HepG2 (cell line): ENCODE results near the gene FBXO11. TPM values are rescaled to one million over a fixed set of nuclear protein-coding genes. Genes with fewer than 3 reads are reported as not detected.

Source experiments
- ATAC-seq: fragments of 200-7000 bp; cut with Tn5 transposase; 3 replicates; pipeline ENCODE4 v1.9.1; 2020; ENCODE audit warnings: mild to moderate bottlenecking, moderate library complexity
- BruUV-seq: library from RNA; stranded (reverse); fragments of 400-500 nt; replicated peaks from 2 replicates; lab custom pipeline; 2021; lab: Mats Ljungman, UMichigan
- CTCF ChIA-PET: fragments of 300-600 bp; formaldehyde crosslinking; extraction: SDS; loops from one replicate; lab custom pipeline; 2021; ENCODE audit warnings: low total read pairs, inconsistent platforms, low intra/inter-chr PET ratio; lab: Yijun Ruan, JAX
- POLR2A ChIA-PET: fragments of 350-600 bp; sonication (Branson Sonifier 250); formaldehyde crosslinking; loops from one replicate; lab custom pipeline; 2020; ENCODE audit warnings: antibody characterized with exemption, inconsistent platforms; lab: Yijun Ruan, JAX
- DNase-seq: peaks from one replicate; pipeline ENCODE4 v3.0.0-alpha.2; 2015; ENCODE audit warnings: low spot score
- FAIRE-seq: peaks from 3 replicates; lab custom pipeline; 2011; peaks lifted over from hg19 to GRCh38; lab: Jason Lieb, UNC
- H2AFZ ChIP-seq: one replicate; pipeline ENCODE4 v1.6.1; 2011; ENCODE audit warnings: low read length, inconsistent platforms
- H3K27ac ChIP-seq: fragments of 300-600 bp; 3 replicates; pipeline ENCODE4 v1.8.0; 2011; ENCODE audit warnings: mixed run types, mild to moderate bottlenecking, mixed read lengths, low read length, inconsistent platforms; ENCODE audit not compliant: insufficient read depth; ENCODE audit errors: extremely low read length
- H3K27me3 ChIP-seq, 2 experiments: fragments of 200-600 bp in 1 of 2; 2 replicates in 1 of 2; 3 replicates in 1 of 2; pipeline versions ENCODE4 v1.6.0 to v1.8.0; 2011; ENCODE audit warnings: low read length in 2 of 2, mild to moderate bottlenecking in 2 of 2, moderate library complexity in 2 of 2, inconsistent platforms in 1 of 2; ENCODE audit not compliant: insufficient read depth in 2 of 2, control insufficient read depth in 1 of 2
- H3K36me3 ChIP-seq, 2 experiments: fragments of 200-600 bp in 1 of 2; replicated peaks in 1 of 2; 2 replicates in 1 of 2; 3 replicates in 1 of 2; pipeline versions ENCODE4 v1.5.1 to v1.8.0; 2011; ENCODE audit warnings: low read length in 2 of 2, inconsistent platforms in 1 of 2; ENCODE audit not compliant: insufficient read depth in 2 of 2, control insufficient read depth in 1 of 2
- H3K4me1 ChIP-seq: 2 replicates; pipeline ENCODE4 v1.5.1; 2012; ENCODE audit warnings: low read length, inconsistent platforms; ENCODE audit not compliant: insufficient read depth
- H3K4me2 ChIP-seq: 2 replicates; pipeline ENCODE4 v1.6.0; 2011; ENCODE audit warnings: low read depth, low read length, inconsistent platforms
- H3K4me3 ChIP-seq, 3 experiments: fragments of 200-600 bp in 1 of 3; sonication (generic), shearing (Covaris generic) in 1 of 3; replicated peaks in 1 of 3; 2 replicates each; pipeline ENCODE4 v1.5.1; 2011 to 2016; ENCODE audit warnings: low read length in 3 of 3, inconsistent platforms in 2 of 3, low read depth in 2 of 3, mild to moderate bottlenecking in 2 of 3, control low read depth in 1 of 3, mixed read lengths in 1 of 3; ENCODE audit not compliant: insufficient read depth in 1 of 3
- H3K79me2 ChIP-seq: one replicate; pipeline ENCODE4 v1.6.1; 2011; ENCODE audit warnings: low read length, inconsistent platforms; ENCODE audit not compliant: insufficient read depth
- H3K9ac ChIP-seq: 2 replicates; pipeline ENCODE4 v1.6.0; 2011; ENCODE audit warnings: mild to moderate bottlenecking, low read depth, low read length, inconsistent platforms; ENCODE audit not compliant: insufficient read depth
- H3K9me3 ChIP-seq: 2 replicates; pipeline ENCODE4 v1.5.1; 2012; ENCODE audit warnings: mild to moderate bottlenecking, low read length
- H4K20me1 ChIP-seq: 2 replicates; pipeline ENCODE4 v1.6.0; 2011; ENCODE audit warnings: inconsistent platforms, mild to moderate bottlenecking, low read length, moderate library complexity; ENCODE audit not compliant: insufficient read depth
- AGO2 ChIP-seq: fragments of 200-400 bp; formaldehyde crosslinking; optimal IDR thresholded peaks from 2 replicates; pipeline ENCODE3; 2017; ENCODE audit warnings: mild to moderate bottlenecking, low read depth, low read length, moderate library complexity
- ATF6 ChIP-seq: sonication (generic); formaldehyde crosslinking; conservative IDR thresholded peaks from 2 replicates; pipeline ENCODE4 v1.4.0; 2020; ENCODE audit warnings: missing genetic modification reagents
- CBX1 ChIP-seq: IDR thresholded peaks from one replicate; pipeline ENCODE4 v1.6.1; 2016; ENCODE audit warnings: antibody characterized with exemption, low read depth
- E2F2 ChIP-seq: sonication (generic); formaldehyde crosslinking; IDR thresholded peaks from 2 replicates; pipeline ENCODE4 v1.4.0; 2020; ENCODE audit warnings: missing genetic modification reagents, borderline replicate concordance
- FOXJ3 ChIP-seq: sonication (generic); formaldehyde crosslinking; IDR thresholded peaks from 2 replicates; pipeline ENCODE4 v1.4.0; 2020; ENCODE audit warnings: missing genetic modification reagents, mild to moderate bottlenecking, borderline replicate concordance
- HDAC2 ChIP-seq: sonication (generic); formaldehyde crosslinking; IDR thresholded peaks from 2 replicates; pipeline ENCODE4 v1.4.0; 2020; ENCODE audit warnings: missing genetic modification reagents
- IKZF1 ChIP-seq: fragments of 450-650 bp; IDR thresholded peaks from 2 replicates; pipeline ENCODE4 v1.7.1; 2016
- PHF8 ChIP-seq: sonication (generic); formaldehyde crosslinking; IDR thresholded peaks from 2 replicates; pipeline ENCODE4 v1.5.0; 2020; ENCODE audit warnings: missing genetic modification reagents
- PRPF4 ChIP-seq: fragments of 200-400 bp; formaldehyde crosslinking; IDR thresholded peaks from 2 replicates; pipeline ENCODE4 v1.6.1; 2016; ENCODE audit warnings: low read length, low read depth; ENCODE audit not compliant: poor library complexity, severe bottlenecking
- RBM22 ChIP-seq: fragments of 200-400 bp; formaldehyde crosslinking; optimal IDR thresholded peaks from 2 replicates; pipeline ENCODE3; 2017; ENCODE audit warnings: mild to moderate bottlenecking, low read length, moderate library complexity
- SP140L ChIP-seq: sonication (generic); formaldehyde crosslinking; IDR thresholded peaks from 2 replicates; pipeline ENCODE4 v1.4.0; 2020; ENCODE audit warnings: missing genetic modification reagents, borderline replicate concordance
- TBX3 ChIP-seq: fragments of 450-650 bp; IDR thresholded peaks from 2 replicates; pipeline ENCODE4 v1.6.1; 2017; ENCODE audit warnings: antibody characterized with exemption, mild to moderate bottlenecking, inconsistent platforms, borderline replicate concordance
- ZBTB25 ChIP-seq: IDR thresholded peaks from 2 replicates; pipeline ENCODE4 v1.6.1; 2018; ENCODE audit warnings: missing genetic modification reagents
- ZMYM4 ChIP-seq: sonication (generic); formaldehyde crosslinking; IDR thresholded peaks from 2 replicates; pipeline ENCODE4 v1.8.1; 2023; ENCODE audit warnings: mild to moderate bottlenecking, missing genetic modification reagents
- ZNF572 ChIP-seq: sonication (generic); formaldehyde crosslinking; IDR thresholded peaks from 2 replicates; pipeline ENCODE4 v1.5.1; 2020; ENCODE audit warnings: mild to moderate bottlenecking, missing genetic modification reagents
- WGBS: methylation state at CpG from one replicate; pipeline ENCODE4 v1.1.6; 2017; ENCODE audit warnings: low lambda C conversion rate; 5-methylcytosine and 5-hydroxymethylcytosine counted together
- in situ Hi-C: cut with HindIII; loops from 2 replicates; pipeline ENCODE4 v1.10.0; 2017; ENCODE audit warnings: low pct_unique_long_range_greater_than_20kb; ENCODE audit not compliant: extremely low pct_ligation_motif_present
- intact Hi-C: fragments of 100-400 bp; cut with micrococcal nuclease; formaldehyde crosslinking; loops from one replicate; pipeline ENCODE4 v1.10.0; 2022; ENCODE audit not compliant: unreplicated experiment
- polyA plus RNA-seq, 8 experiments: library from polyadenylated mRNA; depleted of rRNA in 3 of 8; stranded (reverse) in 7 of 8; unstranded in 1 of 8; fragments of >200 nt; fragmentation: Illumina TruSeq in 4 of 8; extraction: Trizol in 4 of 8; gene quantifications; 2 replicates each; pipeline versions ENCODE4 v1.2.1 to v1.2.3, GENCODE V29; 2011 to 2016; ENCODE audit warnings: low read depth in 4 of 8, missing spikeins in 1 of 8, mixed read lengths in 1 of 8; ENCODE audit not compliant: insufficient read depth in 1 of 8
- total RNA-seq, 5 experiments: library from RNA; depleted of rRNA; stranded (reverse); fragments of >200 nt; fragmentation: Illumina TruSeq; extraction: Trizol; gene quantifications; 2 replicates each; pipeline ENCODE4 v1.2.3, GENCODE V29; 2016; ENCODE audit warnings: low read depth in 1 of 5

The FBXO11 gene
- total and polyA plus RNA-seq, 2 of the 13 experiments (the other 11 are each of a cell fraction or from before 2014, with no cell fraction given), result 27.9 to 47.6 TPM

- TF ChIP-seq ATF6 (CRISPR knock-in tag) (no peak), SP140L (CRISPR knock-in tag) (no peak), FOXJ3 (CRISPR knock-in tag) (no peak), HDAC2 (CRISPR knock-in tag) (no peak), ZNF572 (no peak), CBX1 (no peak)
These were observed 97.7 kb downstream of the FBXO11 start (continued) for GRCh38 chr2:47808614-47809013.

GRCh38 chr2:47805850-47806249, 100.4 kb downstream of the FBXO11 start:
- no peak for TF ChIP-seq ZBTB25 (CRISPR knock-in tag)
- peak; percentile 52 for TF ChIP-seq RBM22
- no peak for TF ChIP-seq TBX3
- TF ChIP-seq AGO2, result peak; percentile 30
- no peak for TF ChIP-seq PRPF4
- TF ChIP-seq IKZF1, result no peak
- no peak for TF ChIP-seq ZMYM4 (CRISPR knock-in tag)
- TF ChIP-seq E2F2 (CRISPR knock-in tag), result no peak
- no peak for TF ChIP-seq PHF8 (CRISPR knock-in tag)
- no peak overlapping the region for H3K9ac ChIP-seq
- 97% methylated on average over 6 of the region's 6 CpGs for WGBS
- no peaks in the 10 kb centered on the region for H3K79me2 ChIP-seq
- H3K27ac ChIP-seq, result no peak overlapping the region
- H3K4me3 ChIP-seq, result no peak overlapping the region
- CTCF ChIA-PET, result no interaction called here
- H3K9me3 ChIP-seq, result peaks cover 7% of the 10 kb centered on the region; the same call in 1 of the 2 replicates
- no peak overlapping the region for H3K4me2 ChIP-seq
- H3K27me3 ChIP-seq, result no peaks in the 10 kb centered on the region
- in situ Hi-C loops (no loop called here), intact Hi-C loops (no loop called here)
- DNase-seq (no peak), ATAC-seq (no peak), FAIRE-seq (no peak)
- no peaks in the 10 kb centered on the region; the same call in 1 of the 2 replicates for H4K20me1 ChIP-seq
- BruUV-seq, result no TSS peak
- H3K4me1 ChIP-seq, result no peaks in the 10 kb centered on the region
- peaks cover 35 to 89% of the 10 kb centered on the region in 2 experiments for H3K36me3 ChIP-seq
- POLR2A ChIA-PET, result no interaction called here
- H2AFZ ChIP-seq, result no peak overlapping the region
